Kidney (tissue), 14 donors: Measurements from ENCODE around the gene H1-8. TPM values are rescaled to one million over a fixed set of nuclear protein-coding genes. Genes with fewer than 3 reads are reported as not detected.

Experiments used
- DNase-seq, 5 donors: peaks; one replicate each; pipeline ENCODE4 v3.0.0-alpha.2; 2013 to 2020
- FAIRE-seq: peaks from 2 replicates; lab custom pipeline; 2012; peaks lifted over from hg19 to GRCh38; lab: Jason Lieb, UNC
- H3K27ac ChIP-seq, 2 donors: one replicate each; pipeline ENCODE4 v1.7.0; 2013; ENCODE audit warnings: low read depth in 2 of 2, low read length in 2 of 2, inconsistent platforms in 1 of 2
- H3K27me3 ChIP-seq: one replicate; pipeline ENCODE4 v1.7.1; 2013; ENCODE audit warnings: low read length, inconsistent platforms; ENCODE audit not compliant: control insufficient read depth, insufficient read depth
- H3K36me3 ChIP-seq, 3 donors: one replicate each; pipeline versions ENCODE4 v1.7.0 to v1.7.1; 2013; ENCODE audit warnings: low read length in 3 of 3, control low read depth in 1 of 3, inconsistent platforms in 1 of 3; ENCODE audit not compliant: insufficient read depth in 3 of 3, control insufficient read depth in 2 of 3
- H3K4me1 ChIP-seq, 3 donors: one replicate each; pipeline versions ENCODE4 v1.7.0 to v1.7.1; 2013; ENCODE audit warnings: low read length in 3 of 3, inconsistent platforms in 1 of 3, low read depth in 1 of 3; ENCODE audit not compliant: control insufficient read depth in 2 of 3, insufficient read depth in 2 of 3
- H3K4me3 ChIP-seq, 3 donors: one replicate each; pipeline versions ENCODE4 v1.7.0 to v1.8.1; 2013; ENCODE audit warnings: low read length in 3 of 3, control low read depth in 1 of 3, inconsistent platforms in 1 of 3
- H3K9ac ChIP-seq, 3 donors: one replicate each; pipeline versions ENCODE4 v1.7.0 to v1.7.1; 2013; ENCODE audit warnings: low read length in 3 of 3, control low read depth in 1 of 3, inconsistent platforms in 1 of 3
- H3K9me3 ChIP-seq, 3 donors: one replicate each; pipeline versions ENCODE4 v1.7.0 to v1.7.1; 2013; ENCODE audit warnings: low read length in 3 of 3, control low read depth in 1 of 3, inconsistent platforms in 1 of 3; ENCODE audit not compliant: control insufficient read depth in 2 of 3, insufficient read depth in 1 of 3
- CTCF ChIP-seq: IDR thresholded peaks from 3 replicates; pipeline ENCODE4 v1.5.1; 2012; ENCODE audit warnings: mild to moderate bottlenecking, moderate library complexity, borderline replicate concordance; ENCODE audit not compliant: insufficient read depth; ENCODE audit errors: extremely low read depth
- intact Hi-C: fragments of 100-400 bp; cut with DNase I; formaldehyde crosslinking; loops from one replicate; pipeline ENCODE4 v1.11.1; 2022
- polyA plus RNA-seq: library from polyadenylated mRNA; stranded (reverse); fragments of 350-450 nt; fragmentation: Illumina TruSeq; extraction: RNeasy Lipid Tissue Mini Kit (QIAGEN cat#74804); gene quantifications from one replicate; pipeline ENCODE4 v1.2.3, GENCODE V29; 2014; ENCODE audit warnings: low read depth, low replicate concordance; ENCODE audit not compliant: insufficient read depth
- total RNA-seq: library from RNA; stranded (reverse); fragmentation: NEBNext Ultra II Directional; extraction: Animal tissue kit (Norgen Biotek cat#: 25700); gene quantifications from one replicate; pipeline ENCODE4 v1.2.1, GENCODE V29; 2021
- donor health status: control.
- donor health status: control.
- donor health status: control.
- donor health status: control.
- donor health status: control.
- donor health status: DM: yes; HTN: yes; CAD: no.
- donor health status: Normal renal cell carcinoma (clear cell type).

H1-8 gene
- total and polyA plus RNA-seq, 2 donors from 2014 or later, result not detected

GRCh38 chr3:129534428-129535027 lies 8.4 kb upstream of the H1-8 start:
- H3K36me3 ChIP-seq, result no peaks in the 10 kb centered on the region
- no peak for TF ChIP-seq CTCF
- peaks cover 3 to 13% (median 9%) of the 10 kb centered on the region in 3 donors for H3K4me1 ChIP-seq
- H3K4me3 ChIP-seq, result no peak overlapping the region
- DNase-seq, result peak in 4 of 5 donors; percentile 68 to 87 (median 72)
- FAIRE-seq, result no peak
- H3K9me3 ChIP-seq, result no peaks in the 10 kb centered on the region
- H3K27me3 ChIP-seq, result no peaks in the 10 kb centered on the region
- intact Hi-C loops, result no loop called here
- no peak overlapping the region for H3K27ac ChIP-seq
- no peak overlapping the region for H3K9ac ChIP-seq

- H3K27me3 ChIP-seq, result no peaks in the 10 kb centered on the region
- FAIRE-seq (no peak), DNase-seq (no peak)
- no peaks in the 10 kb centered on the region for H3K36me3 ChIP-seq
- no peak overlapping the region for H3K9ac ChIP-seq
- no peak overlapping the region for H3K4me3 ChIP-seq
- no peak overlapping the region for H3K27ac ChIP-seq
- intact Hi-C loops, result no loop called here
- peaks cover 0 to 13% (median 5%) of the 10 kb centered on the region in 3 donors for H3K4me1 ChIP-seq
- no peak for TF ChIP-seq CTCF
- no peaks in the 10 kb centered on the region for H3K9me3 ChIP-seq
These were observed 7.9 kb upstream of the H1-8 start for GRCh38 chr3:129535075-129535474.

GRCh38 chr3:129536374-129536667 lies 6.7 kb upstream of the H1-8 start:
- Histone ChIP-seq H3K9me3 (no peaks in the 10 kb centered on the region), H3K4me3 (no peak overlapping the region), H3K36me3 (no peaks in the 10 kb centered on the region), H3K9ac (no peak overlapping the region), H3K27me3 (no peaks in the 10 kb centered on the region), H3K4me1 (peaks cover 0 to 7% (median 3%) of the 10 kb centered on the region in 3 donors), H3K27ac (no peak overlapping the region)
- TF ChIP-seq CTCF, result no peak
- intact Hi-C loops, result no loop called here
- FAIRE-seq (no peak), DNase-seq (no peak)

GRCh38 chr3:129536804-129537203 lies 6.2 kb upstream of the H1-8 start:
- intact Hi-C loops, result no loop called here
- H3K27ac ChIP-seq, result no peak overlapping the region
- DNase-seq (no peak), FAIRE-seq (no peak)
- H3K4me1 ChIP-seq, result peaks cover 0 to 7% (median 3%) of the 10 kb centered on the region in 3 donors
- H3K9ac ChIP-seq, result no peak overlapping the region
- H3K9me3 ChIP-seq, result no peaks in the 10 kb centered on the region
- no peaks in the 10 kb centered on the region for H3K27me3 ChIP-seq
- TF ChIP-seq CTCF, result no peak
- H3K36me3 ChIP-seq, result no peaks in the 10 kb centered on the region
- H3K4me3 ChIP-seq, result no peak overlapping the region
